PC-9 (cell line): ENCODE data around the gene SLC38A8. TPM values are rescaled to one million over a fixed set of nuclear protein-coding genes. Genes with fewer than 3 reads are reported as not detected.

Source experiments
- BruUV-seq: library from RNA; stranded (reverse); fragments of 400-500 nt; replicated peaks from 2 replicates; lab custom pipeline; 2021; lab: Mats Ljungman, UMichigan
- CTCF ChIA-PET: fragments of 300-600 bp; sonication (Branson Sonifier 250); formaldehyde crosslinking; loops from one replicate; lab custom pipeline; 2022; ENCODE audit warnings: antibody characterized with exemption; lab: Charles Lee
- POLR2A ChIA-PET: fragments of 300-600 bp; sonication (Branson Sonifier 250); formaldehyde crosslinking; loops from one replicate; lab custom pipeline; 2022; ENCODE audit warnings: antibody characterized with exemption; ENCODE audit not compliant: unreplicated experiment; lab: Charles Lee
- DNase-seq, 2 experiments: peaks; one replicate each; pipeline versions ENCODE4 v3.0.0 to v3.0.0-alpha.2; 2015 to 2022; ENCODE audit warnings: mixed read lengths in 1 of 2
- H2AFZ ChIP-seq: fragments of 200-600 bp; sonication (generic); 2 replicates; pipeline ENCODE4 v1.8.1; 2017; ENCODE audit warnings: antibody characterized with exemption
- H3F3A ChIP-seq: fragments of 200-600 bp; sonication (generic); 2 replicates; pipeline ENCODE4 v1.8.1; 2017; ENCODE audit warnings: antibody characterized with exemption, mild to moderate bottlenecking, low read depth; ENCODE audit not compliant: insufficient read depth
- H3K27ac ChIP-seq: fragments of 200-600 bp; sonication (generic); 2 replicates; pipeline ENCODE4 v1.6.1; 2016; ENCODE audit warnings: mixed run types
- H3K27me3 ChIP-seq: fragments of 200-600 bp; sonication (generic); 2 replicates; pipeline ENCODE4 v1.6.1; 2016; ENCODE audit warnings: low read depth, mixed run types; ENCODE audit not compliant: insufficient read depth
- H3K36me3 ChIP-seq: fragments of 200-600 bp; sonication (generic); 2 replicates; pipeline ENCODE4 v1.6.1; 2016; ENCODE audit warnings: low read depth, mixed run types
- H3K4me1 ChIP-seq: fragments of 200-600 bp; sonication (generic); replicated peaks from 2 replicates; pipeline ENCODE4 v1.6.1; 2016; ENCODE audit warnings: mixed run types; ENCODE audit not compliant: insufficient read depth
- H3K4me2 ChIP-seq: fragments of 200-600 bp; sonication (generic); 2 replicates; pipeline ENCODE4 v1.6.1; 2017; ENCODE audit warnings: mixed run types
- H3K4me3 ChIP-seq: fragments of 200-600 bp; sonication (generic); 2 replicates; pipeline ENCODE4 v1.6.1; 2016; ENCODE audit warnings: mixed run types
- H3K79me2 ChIP-seq: fragments of 200-600 bp; sonication (generic); 2 replicates; pipeline ENCODE4 v1.6.1; 2017; ENCODE audit warnings: low read depth, mixed run types
- H3K9me2 ChIP-seq: fragments of 200-600 bp; sonication (generic); 2 replicates; pipeline ENCODE4 v1.8.1; 2017; ENCODE audit warnings: mild to moderate bottlenecking; ENCODE audit not compliant: insufficient read depth
- H3K9me3 ChIP-seq: fragments of 200-600 bp; sonication (generic); 2 replicates; pipeline ENCODE4 v1.8.1; 2016; ENCODE audit warnings: low read depth; ENCODE audit not compliant: insufficient read depth
- H4K20me1 ChIP-seq: fragments of 200-600 bp; sonication (generic); 2 replicates; pipeline ENCODE4 v1.8.1; 2017; ENCODE audit not compliant: insufficient read depth
- CTCF ChIP-seq: fragments of 200-600 bp; sonication (generic); conservative IDR thresholded peaks from 2 replicates; pipeline ENCODE4 v1.6.1; 2017; ENCODE audit warnings: mixed run types, antibody characterized with exemption, mild to moderate bottlenecking, moderate library complexity
- EZH2 ChIP-seq: fragments of 200-600 bp; sonication (generic); IDR thresholded peaks from 2 replicates; pipeline ENCODE4 v1.8.0; 2017; ENCODE audit warnings: antibody characterized with exemption, low read depth
- intact Hi-C: fragments of 100-400 bp; cut with micrococcal nuclease; formaldehyde crosslinking; loops from one replicate; pipeline ENCODE4 v1.10.0; 2022; ENCODE audit not compliant: unreplicated experiment
- total RNA-seq: library from RNA; stranded (reverse); gene quantifications from 2 replicates; pipeline ENCODE4 v1.2.3, GENCODE V29; 2021

The SLC38A8 gene
- total RNA-seq, 1 experiment from 2014 or later = not detected

GRCh38 chr16:84020353-84020752 is 22.2 kb downstream of the SLC38A8 start:
- Histone ChIP-seq H3K4me3 (no peak overlapping the region), H3K9me2 (no peaks in the 10 kb centered on the region), H3K79me2 (no peaks in the 10 kb centered on the region), H3K9me3 (peaks cover 14% of the 10 kb centered on the region), H3K4me1 (no peaks in the 10 kb centered on the region), H3K27me3 (peaks cover 36% of the 10 kb centered on the region; the same call in 1 of the 2 replicates), H3K27ac (no peak overlapping the region), H4K20me1 (no peaks in the 10 kb centered on the region), H3F3A (no peaks in the 10 kb centered on the region), H3K4me2 (no peak overlapping the region), H3K36me3 (no peaks in the 10 kb centered on the region), H2AFZ (no peak overlapping the region)
- POLR2A ChIA-PET = no interaction called here
- CTCF ChIA-PET = interaction anchor here (0.6 kb wide), 1 partner anchor 64 kb away, joined by 4 read pairs; no protein-coding TSS in a partner anchor
- BruUV-seq = no TSS peak
- intact Hi-C loops = no loop called here
- no peak for TF ChIP-seq CTCF
- TF ChIP-seq EZH2 = no peak
- no peak for DNase-seq

GRCh38 chr16:84018710-84019109 is 23.9 kb downstream of the SLC38A8 start:
- CTCF ChIA-PET = no interaction called here
- POLR2A ChIA-PET = no interaction called here
- intact Hi-C loops = no loop called here

GRCh38 chr16:84016477-84016876 is 26.1 kb downstream of the SLC38A8 start:
- CTCF ChIA-PET = no interaction called here
- POLR2A ChIA-PET = no interaction called here
- BruUV-seq = no TSS peak

More at GRCh38 chr16:84018710-84019109, 23.9 kb downstream of the SLC38A8 start:
- peaks cover 14% of the 10 kb centered on the region for H3K9me3 ChIP-seq
- TF ChIP-seq CTCF (no peak), EZH2 (no peak)
- H3K4me2 ChIP-seq = no peak overlapping the region
- H3K27me3 ChIP-seq = peaks cover 33% of the 10 kb centered on the region; the same call in 1 of the 2 replicates
- BruUV-seq = no TSS peak
- no peaks in the 10 kb centered on the region; the same call in 1 of the 2 replicates for H3F3A ChIP-seq
- no peak overlapping the region for H3K27ac ChIP-seq
- H2AFZ ChIP-seq = no peak overlapping the region
- no peaks in the 10 kb centered on the region for H3K79me2 ChIP-seq
- no peaks in the 10 kb centered on the region for H3K36me3 ChIP-seq
- no peak overlapping the region for H3K4me3 ChIP-seq
- H4K20me1 ChIP-seq = no peaks in the 10 kb centered on the region
- no peaks in the 10 kb centered on the region for H3K4me1 ChIP-seq
- no peaks in the 10 kb centered on the region for H3K9me2 ChIP-seq
- no peak for DNase-seq

More at GRCh38 chr16:84016477-84016876, 26.1 kb downstream of the SLC38A8 start:
- peaks cover 16% of the 10 kb centered on the region; the same call in 1 of the 2 replicates for H3K27me3 ChIP-seq
- H3K4me1 ChIP-seq = 0 out of 2 replicates have a peak, but pooled peaks cover 3% of the 10 kb centered on the region
- H3K9me3 ChIP-seq = peaks cover 11% of the 10 kb centered on the region
- intact Hi-C loops = no loop called here
- H4K20me1 ChIP-seq = no peaks in the 10 kb centered on the region
- TF ChIP-seq CTCF (no peak), EZH2 (no peak)
- H2AFZ ChIP-seq = no peak overlapping the region
- H3F3A ChIP-seq = no peaks in the 10 kb centered on the region; the same call in none of the 2 replicates
- H3K36me3 ChIP-seq = no peaks in the 10 kb centered on the region
- no peaks in the 10 kb centered on the region for H3K9me2 ChIP-seq
- no peak overlapping the region for H3K4me2 ChIP-seq
- H3K4me3 ChIP-seq = no peak overlapping the region
- H3K79me2 ChIP-seq = no peaks in the 10 kb centered on the region
- DNase-seq = no peak
- H3K27ac ChIP-seq = no peak overlapping the region
